ENCODE data around the gene KCNG2.

The KCNG2 gene

GRCh38 chr18:79819064-79819967 lies 21.6 kb downstream of the KCNG2 start:
- no peak for DNase-seq

GRCh38 chr18:79819968-79820351 lies 22.2 kb downstream of the KCNG2 start:
- TF ChIP-seq CTCF (IDR thresholded peaks at IDR 0.05; ENCODE audit: low read depth, low read length), result no peak
- Histone ChIP-seq H3K27ac (no peak overlapping the region), H3K4me3 (ENCODE audit: low read depth, low read length) (no peak overlapping the region), H3K9me3 (ENCODE audit: severe bottlenecking) (no peaks in the 10 kb centered on the region), H3K36me3 (no peaks in the 10 kb centered on the region), H3K27me3 (ENCODE audit: insufficient read depth, low read depth, severe bottlenecking) (no peaks in the 10 kb centered on the region)
- DNase-seq, result no peak

More at GRCh38 chr18:79819064-79819967, 21.6 kb downstream of the KCNG2 start:
- no peak overlapping the region for H3K4me3 ChIP-seq (ENCODE audit: low read depth, low read length)
- H3K9me3 ChIP-seq (ENCODE audit: severe bottlenecking), result no peaks in the 10 kb centered on the region
- TF ChIP-seq CTCF (IDR thresholded peaks at IDR 0.05; ENCODE audit: low read depth, low read length), result no peak
- no peaks in the 10 kb centered on the region for H3K27me3 ChIP-seq (ENCODE audit: insufficient read depth, low read depth, severe bottlenecking)
- no peaks in the 10 kb centered on the region for H3K36me3 ChIP-seq
- no peak overlapping the region for H3K27ac ChIP-seq

- no peaks in the 10 kb centered on the region for H3K9me3 ChIP-seq (ENCODE audit: severe bottlenecking)
- H3K27ac ChIP-seq, result no peak overlapping the region
- TF ChIP-seq CTCF (IDR thresholded peaks at IDR 0.05; ENCODE audit: low read depth, low read length), result no peak
- no peak overlapping the region for H3K4me3 ChIP-seq (ENCODE audit: low read depth, low read length)
- H3K27me3 ChIP-seq (ENCODE audit: insufficient read depth, low read depth, severe bottlenecking), result no peaks in the 10 kb centered on the region
- no peak for DNase-seq
- H3K36me3 ChIP-seq, result no peaks in the 10 kb centered on the region
Observed at GRCh38 chr18:79823120-79823519, 25.4 kb downstream of the KCNG2 start.

- Histone ChIP-seq H3K27me3 (ENCODE audit: insufficient read depth, low read depth, severe bottlenecking) (no peaks in the 10 kb centered on the region), H3K36me3 (no peaks in the 10 kb centered on the region), H3K4me3 (ENCODE audit: low read depth, low read length) (no peak overlapping the region), H3K9me3 (ENCODE audit: severe bottlenecking) (no peaks in the 10 kb centered on the region), H3K27ac (no peak overlapping the region)
- no peak for DNase-seq
- TF ChIP-seq CTCF (IDR thresholded peaks at IDR 0.05; ENCODE audit: low read depth, low read length), result no peak
Observed at GRCh38 chr18:79825913-79826312, 28.2 kb downstream of the KCNG2 start.

- Histone ChIP-seq H3K36me3 (no peaks in the 10 kb centered on the region), H3K4me3 (ENCODE audit: low read depth, low read length) (no peak overlapping the region), H3K27ac (no peak overlapping the region), H3K27me3 (ENCODE audit: insufficient read depth, low read depth, severe bottlenecking) (no peaks in the 10 kb centered on the region), H3K9me3 (ENCODE audit: severe bottlenecking) (no peaks in the 10 kb centered on the region)
- peak; percentile 51 for DNase-seq
- peak; percentile 55 for TF ChIP-seq CTCF (IDR thresholded peaks at IDR 0.05; ENCODE audit: low read depth, low read length)
Observed at GRCh38 chr18:79826966-79827365, 29.2 kb downstream of the KCNG2 start.

All from WERI-Rb-1 (cell line).